Tibial nerve (tissue), 3 donors: ENCODE measurements around the gene FLRT3.

ENCODE experiments used
- CTCF ChIP-seq, 5 experiments: fragments of 200-600 bp in 3 of 5; fragments of 450-650 bp in 2 of 5; sonication (generic) in 3 of 5; IDR thresholded peaks; one replicate each; pipeline ENCODE4 v1.5.1; 2016 to 2019; ENCODE audit warnings: antibody characterized with exemption in 5 of 5, mild to moderate bottlenecking in 3 of 5, moderate library complexity in 2 of 5
- POLR2A ChIP-seq, 2 donors: fragments of 450-650 bp; IDR thresholded peaks; one replicate each; pipeline ENCODE4 v1.6.1; 2017; ENCODE audit warnings: antibody characterized with exemption in 2 of 2, mild to moderate bottlenecking in 2 of 2, moderate library complexity in 2 of 2

GRCh38 chr20:14307956-14308355 is 29.5 kb downstream of the FLRT3 start:
- TF ChIP-seq CTCF (IDR thresholded peaks at IDR 0.05) (no peak), POLR2A (IDR thresholded peaks at IDR 0.05) (no peak)
